Kidney epithelial cell (primary cell): ENCODE measurements around the gene SCAF1. TPM values are rescaled to one million over a fixed set of nuclear protein-coding genes. Genes with fewer than 3 reads are reported as not detected.

Source experiments
- DNase-seq: peaks from one replicate; pipeline ENCODE4 v3.0.0-alpha.2; 2010; ENCODE audit warnings: low read depth
- H3K27me3 ChIP-seq: 2 replicates; pipeline ENCODE4 v1.6.0; 2011; ENCODE audit warnings: low read length; ENCODE audit not compliant: control insufficient read depth, insufficient read depth
- H3K36me3 ChIP-seq: 2 replicates; pipeline ENCODE4 v1.5.1; 2011; ENCODE audit warnings: low read length; ENCODE audit not compliant: control insufficient read depth, insufficient read depth
- H3K4me3 ChIP-seq: 2 replicates; pipeline ENCODE4 v1.5.1; 2011; ENCODE audit warnings: low read depth, mild to moderate bottlenecking, control low read depth, low read length
- total RNA-seq: library from RNA; depleted of rRNA; stranded (reverse); fragments of >200 nt; gene quantifications from 2 replicates; pipeline ENCODE4 v1.2.3, GENCODE V29; 2015
- TF ChIP-seq, protein P1 (sequence below): IDR thresholded peaks from 2 replicates; pipeline ENCODE4 v1.5.1; 2011; ENCODE audit warnings: mild to moderate bottlenecking, moderate library complexity, low read length, control low read depth, inconsistent platforms; ENCODE audit not compliant: insufficient read depth, poor library complexity, severe bottlenecking

Gene SCAF1
- total RNA-seq, 1 donor from 2014 or later = 38.9 TPM

DNA sequence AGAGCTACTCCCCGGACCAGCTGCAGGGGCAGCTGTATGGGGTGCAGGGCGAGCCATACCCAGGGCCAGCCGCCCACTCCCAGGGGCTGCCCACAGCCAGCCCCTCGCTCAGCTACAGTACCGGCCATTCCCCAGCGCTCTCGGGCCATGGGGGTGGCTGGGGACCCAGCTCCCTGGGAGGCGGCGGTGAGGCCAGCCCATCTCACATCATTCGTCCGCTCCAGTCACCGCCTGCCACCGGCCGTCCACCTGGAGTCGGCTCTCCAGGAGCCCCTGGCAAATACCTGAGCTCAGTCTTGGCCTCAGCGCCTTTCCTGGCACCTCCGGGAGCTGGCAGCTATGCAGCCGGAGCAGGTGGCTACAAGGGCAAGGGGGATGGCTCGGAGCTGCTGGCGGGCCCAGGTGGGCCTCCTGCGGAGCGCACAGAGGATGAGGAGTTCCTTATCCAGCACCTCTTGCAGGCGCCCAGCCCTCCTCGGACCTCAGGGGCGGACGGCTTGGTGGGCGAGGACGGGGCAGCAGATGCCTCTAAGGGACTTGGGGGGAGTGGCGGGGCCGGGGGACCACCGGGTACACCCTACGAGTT is 46.1 kb upstream of the SCAF1 start:
- TF ChIP-seq, protein P1, sequence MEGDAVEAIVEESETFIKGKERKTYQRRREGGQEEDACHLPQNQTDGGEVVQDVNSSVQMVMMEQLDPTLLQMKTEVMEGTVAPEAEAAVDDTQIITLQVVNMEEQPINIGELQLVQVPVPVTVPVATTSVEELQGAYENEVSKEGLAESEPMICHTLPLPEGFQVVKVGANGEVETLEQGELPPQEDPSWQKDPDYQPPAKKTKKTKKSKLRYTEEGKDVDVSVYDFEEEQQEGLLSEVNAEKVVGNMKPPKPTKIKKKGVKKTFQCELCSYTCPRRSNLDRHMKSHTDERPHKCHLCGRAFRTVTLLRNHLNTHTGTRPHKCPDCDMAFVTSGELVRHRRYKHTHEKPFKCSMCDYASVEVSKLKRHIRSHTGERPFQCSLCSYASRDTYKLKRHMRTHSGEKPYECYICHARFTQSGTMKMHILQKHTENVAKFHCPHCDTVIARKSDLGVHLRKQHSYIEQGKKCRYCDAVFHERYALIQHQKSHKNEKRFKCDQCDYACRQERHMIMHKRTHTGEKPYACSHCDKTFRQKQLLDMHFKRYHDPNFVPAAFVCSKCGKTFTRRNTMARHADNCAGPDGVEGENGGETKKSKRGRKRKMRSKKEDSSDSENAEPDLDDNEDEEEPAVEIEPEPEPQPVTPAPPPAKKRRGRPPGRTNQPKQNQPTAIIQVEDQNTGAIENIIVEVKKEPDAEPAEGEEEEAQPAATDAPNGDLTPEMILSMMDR = no peak
- Histone ChIP-seq H3K36me3 (peaks cover 5% of the 10 kb centered on the region), H3K27me3 (no peaks in the 10 kb centered on the region), H3K4me3 (no peak overlapping the region)
- DNase-seq = no peak

DNA sequence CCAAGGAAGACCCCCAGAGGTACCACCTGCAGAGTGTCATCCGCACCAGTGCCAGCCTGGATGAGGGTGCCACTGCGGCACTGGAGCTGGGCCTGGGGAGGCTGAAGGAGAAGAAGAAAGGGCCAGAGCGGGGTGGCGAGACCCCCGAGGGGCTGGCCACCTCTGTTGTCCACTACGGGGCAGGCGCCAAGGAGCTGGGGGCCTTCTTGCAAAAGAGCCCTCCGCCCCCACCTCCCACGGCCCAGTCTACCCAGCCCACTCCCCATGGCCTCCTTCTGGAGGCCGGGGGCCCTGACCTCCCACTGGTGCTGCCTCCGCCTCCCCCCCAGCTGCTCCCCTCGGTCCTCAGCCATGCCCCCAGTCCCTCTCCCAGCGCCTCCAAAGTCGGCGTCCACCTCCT is 45.6 kb upstream of the SCAF1 start:
- Histone ChIP-seq H3K27me3 (no peaks in the 10 kb centered on the region), H3K36me3 (peaks cover 5% of the 10 kb centered on the region), H3K4me3 (no peak overlapping the region)
- DNase-seq = no peak
- TF ChIP-seq, protein P1 = no peak

DNA sequence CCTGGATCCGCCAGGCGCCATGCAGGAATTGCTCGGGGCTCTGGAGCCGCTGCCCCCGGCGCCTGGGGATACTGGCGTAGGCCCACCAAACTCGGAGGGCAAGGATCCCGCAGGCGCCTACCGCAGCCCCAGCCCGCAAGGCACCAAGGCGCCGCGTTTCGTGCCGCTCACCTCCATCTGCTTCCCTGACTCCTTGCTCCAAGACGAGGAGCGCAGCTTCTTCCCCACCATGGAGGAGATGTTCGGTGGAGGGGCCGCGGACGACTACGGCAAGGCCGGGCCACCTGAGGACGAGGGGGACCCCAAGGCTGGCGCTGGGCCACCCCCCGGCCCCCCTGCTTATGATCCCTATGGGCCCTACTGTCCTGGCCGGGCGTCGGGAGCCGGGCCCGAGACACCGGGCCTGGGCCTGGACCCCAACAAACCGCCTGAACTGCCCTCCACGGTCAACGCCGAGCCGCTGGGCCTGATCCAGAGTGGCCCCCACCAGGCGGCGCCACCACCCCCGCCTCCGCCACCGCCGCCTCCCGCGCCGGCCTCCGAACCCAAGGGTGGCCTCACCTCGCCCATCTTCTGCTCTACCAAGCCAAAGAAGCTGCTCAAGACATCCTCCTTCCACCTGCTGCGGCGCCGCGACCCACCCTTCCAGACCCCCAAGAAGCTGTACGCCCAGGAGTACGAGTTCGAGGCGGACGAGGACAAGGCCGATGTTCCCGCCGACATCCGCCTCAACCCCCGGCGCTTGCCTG is 44.9 kb upstream of the SCAF1 start:
- DNase-seq = no peak
- Histone ChIP-seq H3K4me3 (no peak overlapping the region), H3K27me3 (no peaks in the 10 kb centered on the region), H3K36me3 (peaks cover 5% of the 10 kb centered on the region)
- TF ChIP-seq, protein P1 = no peak

DNA sequence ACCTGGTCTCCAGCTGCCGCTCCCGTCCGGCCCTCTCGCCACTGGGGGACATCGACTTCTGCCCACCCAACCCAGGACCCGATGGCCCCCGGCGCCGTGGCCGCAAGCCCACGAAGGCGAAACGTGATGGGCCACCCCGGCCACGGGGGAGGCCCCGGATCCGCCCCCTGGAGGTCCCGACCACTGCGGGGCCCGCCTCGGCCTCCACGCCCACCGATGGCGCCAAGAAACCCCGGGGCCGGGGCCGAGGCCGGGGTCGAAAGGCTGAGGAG is 44.4 kb upstream of the SCAF1 start:
- Histone ChIP-seq H3K27me3 (no peaks in the 10 kb centered on the region), H3K36me3 (peaks cover 5% of the 10 kb centered on the region), H3K4me3 (no peak overlapping the region)
- DNase-seq = no peak
- TF ChIP-seq, protein P1 = no peak

DNA sequence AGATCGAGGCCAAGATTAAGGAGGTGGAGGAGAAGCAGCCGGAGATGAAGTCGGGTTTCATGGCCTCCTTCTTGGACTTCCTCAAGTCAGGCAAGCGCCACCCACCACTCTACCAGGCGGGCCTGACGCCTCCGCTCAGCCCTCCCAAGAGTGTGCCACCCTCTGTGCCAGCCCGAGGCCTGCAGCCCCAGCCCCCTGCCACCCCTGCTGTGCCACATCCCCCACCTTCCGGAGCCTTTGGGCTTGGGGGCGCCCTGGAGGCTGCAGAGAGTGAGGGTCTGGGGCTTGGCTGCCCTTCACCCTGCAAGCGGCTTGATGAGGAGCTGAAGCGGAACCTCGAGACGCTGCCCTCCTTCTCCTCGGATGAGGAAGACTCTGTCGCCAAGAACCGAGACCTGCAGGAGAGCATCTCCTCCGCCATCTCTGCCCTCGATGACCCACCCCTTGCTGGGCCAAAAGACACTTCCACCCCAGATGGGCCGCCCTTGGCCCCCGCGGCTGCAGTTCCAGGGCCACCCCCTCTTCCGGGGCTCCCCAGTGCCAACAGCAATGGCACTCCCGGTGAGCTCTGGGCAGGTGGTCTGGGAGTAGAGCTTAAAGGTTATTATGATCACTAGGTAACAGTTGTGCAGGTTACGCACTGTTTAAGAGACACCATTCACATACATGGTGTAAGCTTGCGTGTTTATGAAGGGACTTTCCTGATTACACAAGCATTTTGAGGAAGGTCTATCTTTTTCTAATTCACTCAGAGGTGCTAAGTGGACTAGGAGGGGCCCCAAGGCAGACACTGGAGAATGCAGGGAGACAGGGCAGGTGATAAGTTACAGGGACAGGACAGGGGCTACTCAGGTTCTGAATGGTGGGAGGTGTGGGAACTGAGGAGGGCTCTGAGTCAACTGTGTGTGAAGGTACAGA is 42.4 kb upstream of the SCAF1 start:
- no peak overlapping the region for H3K4me3 ChIP-seq
- TF ChIP-seq, protein P1 = no peak
- DNase-seq = no peak
- peaks cover 4% of the 10 kb centered on the region for H3K36me3 ChIP-seq
- H3K27me3 ChIP-seq = no peaks in the 10 kb centered on the region
